GM12878 (cell line): ENCODE results near the gene CLEC7A.

Source experiments
- FOS ChIP-seq: IDR thresholded peaks from 3 replicates; pipeline ENCODE4 v1.6.1; 2011; ENCODE audit warnings: borderline replicate concordance; ENCODE audit not compliant: insufficient read length; ENCODE audit errors: extremely low read depth
- IRF4 ChIP-seq: IDR thresholded peaks from 2 replicates; pipeline ENCODE4 v1.6.1; 2011; ENCODE audit warnings: low read depth, low read length
- MXI1 ChIP-seq: fragments of 150-350 bp; IDR thresholded peaks from 2 replicates; pipeline ENCODE4 v1.6.1; 2011; ENCODE audit warnings: low read depth, mild to moderate bottlenecking, inconsistent platforms, low read length, improper control_type of control experiment
- SMC3 ChIP-seq: IDR thresholded peaks from 2 replicates; pipeline ENCODE4 v1.6.1; 2011; ENCODE audit warnings: low read length, improper control_type of control experiment, borderline replicate concordance
- TF ChIP-seq, protein P1 (sequence below): IDR thresholded peaks from 2 replicates; pipeline ENCODE4 v1.6.1; 2011; ENCODE audit warnings: low read depth, mild to moderate bottlenecking, low read length, moderate library complexity, borderline replicate concordance; ENCODE audit errors: extremely low read depth
- TF ChIP-seq, protein P2 (sequence below): IDR thresholded peaks from 2 replicates; pipeline ENCODE4 v1.6.1; 2011; ENCODE audit warnings: mild to moderate bottlenecking, low read depth, low read length, moderate library complexity; ENCODE audit not compliant: insufficient replicate concordance
- TF ChIP-seq, protein P3 (sequence below), 3 experiments: IDR thresholded peaks in 2 of 3; conservative IDR thresholded peaks in 1 of 3; 2 replicates each; pipeline ENCODE4 v1.5.1; 2011; ENCODE audit warnings: low read depth in 3 of 3, low read length in 3 of 3, mild to moderate bottlenecking in 3 of 3, control low read depth in 2 of 3, moderate library complexity in 2 of 3, inconsistent platforms in 1 of 3, mixed read lengths in 1 of 3; ENCODE audit not compliant: control insufficient read depth in 2 of 3, insufficient read depth in 1 of 3; ENCODE audit errors: extremely low read depth in 1 of 3

DNA sequence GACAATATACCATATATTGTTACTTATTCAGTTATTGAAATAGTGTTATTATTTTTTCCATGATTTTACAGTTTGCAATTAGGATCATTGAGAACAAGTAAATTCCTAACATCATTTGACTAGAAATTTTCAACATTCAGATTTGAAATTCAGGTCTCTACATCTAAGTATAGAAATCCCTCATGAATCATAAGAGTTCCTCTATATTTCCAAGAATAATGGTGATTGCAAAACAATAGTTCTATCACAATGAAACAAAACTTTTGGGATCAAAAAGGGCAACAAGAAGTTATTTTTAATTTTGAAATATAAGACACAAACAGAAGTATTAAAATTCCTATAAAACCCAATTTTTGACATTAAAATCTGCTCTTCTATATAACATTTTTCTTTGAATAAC, 42.0 kb downstream of the CLEC7A start:
- TF ChIP-seq, protein P1, sequence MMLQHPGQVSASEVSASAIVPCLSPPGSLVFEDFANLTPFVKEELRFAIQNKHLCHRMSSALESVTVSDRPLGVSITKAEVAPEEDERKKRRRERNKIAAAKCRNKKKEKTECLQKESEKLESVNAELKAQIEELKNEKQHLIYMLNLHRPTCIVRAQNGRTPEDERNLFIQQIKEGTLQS = no peak
- TF ChIP-seq SMC3 (no peak), IRF4 (no peak), MXI1 (no peak), FOS (no peak)
- TF ChIP-seq, protein P2, sequence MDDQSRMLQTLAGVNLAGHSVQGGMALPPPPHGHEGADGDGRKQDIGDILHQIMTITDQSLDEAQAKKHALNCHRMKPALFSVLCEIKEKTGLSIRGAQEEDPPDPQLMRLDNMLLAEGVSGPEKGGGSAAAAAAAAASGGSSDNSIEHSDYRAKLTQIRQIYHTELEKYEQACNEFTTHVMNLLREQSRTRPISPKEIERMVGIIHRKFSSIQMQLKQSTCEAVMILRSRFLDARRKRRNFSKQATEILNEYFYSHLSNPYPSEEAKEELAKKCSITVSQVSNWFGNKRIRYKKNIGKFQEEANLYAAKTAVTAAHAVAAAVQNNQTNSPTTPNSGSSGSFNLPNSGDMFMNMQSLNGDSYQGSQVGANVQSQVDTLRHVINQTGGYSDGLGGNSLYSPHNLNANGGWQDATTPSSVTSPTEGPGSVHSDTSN = no peak
- TF ChIP-seq, protein P3, sequence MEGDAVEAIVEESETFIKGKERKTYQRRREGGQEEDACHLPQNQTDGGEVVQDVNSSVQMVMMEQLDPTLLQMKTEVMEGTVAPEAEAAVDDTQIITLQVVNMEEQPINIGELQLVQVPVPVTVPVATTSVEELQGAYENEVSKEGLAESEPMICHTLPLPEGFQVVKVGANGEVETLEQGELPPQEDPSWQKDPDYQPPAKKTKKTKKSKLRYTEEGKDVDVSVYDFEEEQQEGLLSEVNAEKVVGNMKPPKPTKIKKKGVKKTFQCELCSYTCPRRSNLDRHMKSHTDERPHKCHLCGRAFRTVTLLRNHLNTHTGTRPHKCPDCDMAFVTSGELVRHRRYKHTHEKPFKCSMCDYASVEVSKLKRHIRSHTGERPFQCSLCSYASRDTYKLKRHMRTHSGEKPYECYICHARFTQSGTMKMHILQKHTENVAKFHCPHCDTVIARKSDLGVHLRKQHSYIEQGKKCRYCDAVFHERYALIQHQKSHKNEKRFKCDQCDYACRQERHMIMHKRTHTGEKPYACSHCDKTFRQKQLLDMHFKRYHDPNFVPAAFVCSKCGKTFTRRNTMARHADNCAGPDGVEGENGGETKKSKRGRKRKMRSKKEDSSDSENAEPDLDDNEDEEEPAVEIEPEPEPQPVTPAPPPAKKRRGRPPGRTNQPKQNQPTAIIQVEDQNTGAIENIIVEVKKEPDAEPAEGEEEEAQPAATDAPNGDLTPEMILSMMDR (IDR thresholded peaks at IDR 0.05 in 2 of 3, conservative IDR thresholded peaks at IDR 0.05 in 1 of 3; ENCODE audit: control insufficient read depth in 2 of 3, extremely low read depth in 1 of 3, insufficient read depth in 1 of 3, low read depth in 3 of 3, low read length in 3 of 3) = no peak
